Activated CD8-positive, alpha-beta memory T cell treated with anti-CD3 and anti-CD28 coated beads, Interleukin-2, amount 50 U/mL, for 1 hour (primary cell): ENCODE measurements around the gene ATP11B.

Experiments
- DNase-seq: peaks from one replicate; pipeline ENCODE4 v3.0.0-alpha.2; 2020; ENCODE audit errors: extremely low read depth

Gene ATP11B

GRCh38 chr3:182792901-182793662 lies at the start of gene ATP11B:
Gene ATP11B, plus strand, starts transcription at chr3:182793504. Its CDS starts 256 bp downstream, at chr3:182793760.
- DNase-seq, result no peak

GRCh38 chr3:182746959-182747358 lies 46.3 kb upstream of the ATP11B start:
- DNase-seq, result no peak

GRCh38 chr3:182755308-182755707 lies 38.0 kb upstream of the ATP11B start:
- no peak for DNase-seq

GRCh38 chr3:182755712-182756111 lies 37.6 kb upstream of the ATP11B start:
- DNase-seq, result no peak

- no peak for DNase-seq
These were observed 32.6 kb upstream of the ATP11B start for GRCh38 chr3:182760576-182761164.

- DNase-seq, result no peak
These were observed 29.4 kb upstream of the ATP11B start for GRCh38 chr3:182763896-182764295.

- no peak for DNase-seq
These were observed 28.0 kb upstream of the ATP11B start for GRCh38 chr3:182765287-182765686.

GRCh38 chr3:182766099-182766498 lies 27.2 kb upstream of the ATP11B start:
- no peak for DNase-seq

GRCh38 chr3:182768413-182768812 lies 24.9 kb upstream of the ATP11B start:
- no peak for DNase-seq

- no peak for DNase-seq
These were observed 23.6 kb upstream of the ATP11B start for GRCh38 chr3:182769673-182770072.

GRCh38 chr3:182782149-182782548 lies 11.2 kb upstream of the ATP11B start:
- DNase-seq, result no peak

- no peak for DNase-seq
These were observed 10.2 kb upstream of the ATP11B start for GRCh38 chr3:182783106-182783505.

GRCh38 chr3:182784542-182784941 lies 8.8 kb upstream of the ATP11B start:
- no peak for DNase-seq

GRCh38 chr3:182785142-182785541 lies 8.2 kb upstream of the ATP11B start:
- DNase-seq, result no peak

GRCh38 chr3:182785756-182786155 lies 7.5 kb upstream of the ATP11B start:
- no peak for DNase-seq

- no peak for DNase-seq
These were observed 6.6 kb upstream of the ATP11B start for GRCh38 chr3:182786564-182787196.

- no peak for DNase-seq
These were observed 5.8 kb upstream of the ATP11B start for GRCh38 chr3:182787302-182788036.

GRCh38 chr3:182789371-182789770 lies 3.9 kb upstream of the ATP11B start:
- DNase-seq, result no peak

- DNase-seq, result no peak
These were observed 2.7 kb upstream of the ATP11B start for GRCh38 chr3:182790612-182791011.

- DNase-seq, result no peak
These were observed 555 bp downstream of the ATP11B start for GRCh38 chr3:182793663-182794454.
